ENCODE results near the gene EDEM2.

- TF ChIP-seq FOXP2 (optimal IDR thresholded peaks at IDR 0.05; ENCODE audit: control extremely low read depth, extremely low read length, insufficient read depth), result no peak
- TF ChIP-seq POLR2AphosphoS5 (IDR thresholded peaks at IDR 0.05; ENCODE audit: borderline replicate concordance, low read depth, low read length), result no peak
These were observed 34.6 kb upstream of the EDEM2 start for GRCh38 chr20:35181731-35182130.
